Measurements from ENCODE around the gene BHLHE41.

Gene BHLHE41

GRCh38 chr12:26077915-26078702 lies 46.7 kb downstream of the BHLHE41 start:
- DNase-seq (ENCODE audit: low read depth): no peak
